Hypothalamus (tissue), 51 donors: Measurements from ENCODE around the gene LYPLA2.
"Not testable (repeated sequence)": the region's sequence is repeated elsewhere in the genome, so short reads cannot be mapped to it uniquely, and the experiment has no call there.

Experiments used
- DNase-seq, 51 donors: peaks; one replicate each; lab custom pipeline; 2025; lab: John Stamatoyannopoulos, UW

LYPLA2 gene

GRCh38 chr1:23825762-23826522, 35.0 kb downstream of the LYPLA2 start:
- DNase-seq: peak in 1 of 51 donors; percentile 42

GRCh38 chr1:23826590-23826989, 35.6 kb downstream of the LYPLA2 start:
- not testable (repeated sequence) for DNase-seq

- DNase-seq: no peak
Observed at GRCh38 chr1:23827717-23828116, 36.8 kb downstream of the LYPLA2 start.

- not testable (repeated sequence) for DNase-seq
Observed at GRCh38 chr1:23834156-23834555, 43.2 kb downstream of the LYPLA2 start.

- DNase-seq: no peak
Observed at GRCh38 chr1:23836037-23836436, 45.1 kb downstream of the LYPLA2 start.

GRCh38 chr1:23837908-23838307, 47.0 kb downstream of the LYPLA2 start:
- no peak for DNase-seq

GRCh38 chr1:23838401-23838866, 47.5 kb downstream of the LYPLA2 start:
- DNase-seq: peak in 28 of 51 donors; percentile 1 to 50 (median 12)

GRCh38 chr1:23843644-23844043, 52.7 kb downstream of the LYPLA2 start:
- no peak for DNase-seq
